GM19025 (cell line): ENCODE measurements around the gene NPIPA7.
"Not testable (repeated sequence)": the region's sequence is repeated elsewhere in the genome, so short reads cannot be mapped to it uniquely, and the experiment has no call there.

Experiments used
- ATAC-seq: cut with Tn5 transposase; IDR thresholded peaks from one replicate; pipeline ENCODE4 v1.9.1; 2021; ENCODE audit warnings: mild to moderate bottlenecking, low read depth, moderate library complexity; ENCODE audit not compliant: unreplicated experiment

NPIPA7 gene

GRCh38 chr16:16378840-16379239 is at the start of gene NPIPA7:
NPIPA7 (plus strand) TSS chr16:16379140; CDS start chr16:16379245, 105 bp downstream.
- ATAC-seq, result not testable (repeated sequence)

GRCh38 chr16:16331466-16331865 is 47.5 kb upstream of the NPIPA7 start:
- ATAC-seq, result not testable (repeated sequence)

GRCh38 chr16:16357556-16357955 is 21.4 kb upstream of the NPIPA7 start:
- not testable (repeated sequence) for ATAC-seq

- not testable (repeated sequence) for ATAC-seq
Observed at GRCh38 chr16:16358539-16359240, 20.2 kb upstream of the NPIPA7 start.

GRCh38 chr16:16363595-16363994 is 15.3 kb upstream of the NPIPA7 start:
- ATAC-seq, result not testable (repeated sequence)

GRCh38 chr16:16364100-16364499 is 14.8 kb upstream of the NPIPA7 start:
- not testable (repeated sequence) for ATAC-seq

GRCh38 chr16:16364701-16365100 is 14.2 kb upstream of the NPIPA7 start:
- ATAC-seq, result not testable (repeated sequence)

- not testable (repeated sequence) for ATAC-seq
Observed at GRCh38 chr16:16365319-16365718, 13.6 kb upstream of the NPIPA7 start.

- ATAC-seq, result not testable (repeated sequence)
Observed at GRCh38 chr16:16365851-16366250, 13.1 kb upstream of the NPIPA7 start.

- ATAC-seq, result not testable (repeated sequence)
Observed at GRCh38 chr16:16366552-16367284, 12.2 kb upstream of the NPIPA7 start.

- not testable (repeated sequence) for ATAC-seq
Observed at GRCh38 chr16:16367285-16367628, 11.7 kb upstream of the NPIPA7 start.

- not testable (repeated sequence) for ATAC-seq
Observed at GRCh38 chr16:16369081-16369856, 9.7 kb upstream of the NPIPA7 start.

GRCh38 chr16:16371136-16371735 is 7.7 kb upstream of the NPIPA7 start:
- not testable (repeated sequence) for ATAC-seq

- ATAC-seq, result not testable (repeated sequence)
Observed at GRCh38 chr16:16374192-16374591, 4.7 kb upstream of the NPIPA7 start.

GRCh38 chr16:16399685-16400084 is 20.7 kb downstream of the NPIPA7 start:
- ATAC-seq, result not testable (repeated sequence)

GRCh38 chr16:16402333-16402732 is 23.4 kb downstream of the NPIPA7 start:
- not testable (repeated sequence) for ATAC-seq

GRCh38 chr16:16404283-16404682 is 25.3 kb downstream of the NPIPA7 start:
- not testable (repeated sequence) for ATAC-seq

GRCh38 chr16:16405421-16405820 is 26.5 kb downstream of the NPIPA7 start:
- ATAC-seq, result not testable (repeated sequence)

GRCh38 chr16:16408430-16408829 is 29.5 kb downstream of the NPIPA7 start:
- ATAC-seq, result not testable (repeated sequence)

GRCh38 chr16:16413773-16414172 is 34.8 kb downstream of the NPIPA7 start:
- not testable (repeated sequence) for ATAC-seq
